Transverse colon (tissue), 4 donors: Measurements from ENCODE around the gene RBM8A. TPM values are rescaled to one million over a fixed set of nuclear protein-coding genes. Genes with fewer than 3 reads are reported as not detected.
A peak's percentile ranks its signal among the peaks of the same experiment; 100 is the strongest.

Source experiments
- DNase-seq: peaks from one replicate; pipeline ENCODE4 v3.0.0-alpha.2; 2019
- H3K27ac ChIP-seq, 4 donors: fragments of 200-600 bp; sonication (generic); 2 replicates each; pipeline ENCODE4 v1.5.1; 2016 to 2018; ENCODE audit warnings: inconsistent platforms in 4 of 4
- H3K27me3 ChIP-seq: fragments of 200-600 bp; sonication (generic); 2 replicates; pipeline ENCODE4 v1.5.1; 2017; ENCODE audit warnings: inconsistent platforms
- H3K36me3 ChIP-seq, 4 donors: fragments of 200-600 bp; sonication (generic); 2 replicates each; pipeline ENCODE4 v1.5.1; 2017 to 2019; ENCODE audit warnings: inconsistent platforms in 4 of 4
- H3K4me1 ChIP-seq, 4 donors: fragments of 200-600 bp; sonication (generic); 2 replicates each; pipeline ENCODE4 v1.5.1; 2017 to 2020; ENCODE audit warnings: inconsistent platforms in 4 of 4
- H3K4me3 ChIP-seq, 4 donors: fragments of 200-600 bp; sonication (generic); 1 replicate in 1 of 4; 2 replicates in 3 of 4; pipeline versions ENCODE4 v1.5.1 to v1.6.1; 2017 to 2019; ENCODE audit warnings: inconsistent platforms in 4 of 4
- H3K9me3 ChIP-seq, 2 donors: fragments of 200-600 bp; sonication (generic); 2 replicates each; pipeline ENCODE4 v1.5.1; 2017 to 2019; ENCODE audit warnings: inconsistent platforms in 2 of 2
- EP300 ChIP-seq: sonication (generic); formaldehyde crosslinking; IDR thresholded peaks from one replicate; pipeline ENCODE4 v1.6.1; 2017; ENCODE audit warnings: antibody characterized with exemption, low read depth
- POLR2A ChIP-seq: fragments of 450-650 bp; IDR thresholded peaks from one replicate; pipeline ENCODE4 v1.6.1; 2016; ENCODE audit warnings: antibody characterized with exemption, mild to moderate bottlenecking, moderate library complexity
- POLR2AphosphoS5 ChIP-seq, 3 donors: sonication (generic); formaldehyde crosslinking; IDR thresholded peaks; one replicate each; pipeline ENCODE4 v1.6.1; 2016; ENCODE audit warnings: antibody characterized with exemption in 3 of 3
- WGBS, 2 donors: methylation state at CpG; one replicate each; pipeline ENCODE4 v1.1.5; 2018; ENCODE audit warnings: low coverage in 1 of 2; 5-methylcytosine and 5-hydroxymethylcytosine counted together
- in situ Hi-C, 4 donors: fragments of 200-750 bp; cut with MboI; loops; one replicate each; pipeline versions ENCODE4 v1.15.0 to v1.15.1; 2017; ENCODE audit warnings: low sequenced_read_pairs in 3 of 4, low pct_ligation_motif_present in 1 of 4, low pct_unique_long_range_greater_than_20kb in 1 of 4
- intact Hi-C: fragments of 100-400 bp; cut with DNase I; formaldehyde crosslinking; loops from one replicate; pipeline ENCODE4 v1.15.1; 2023; ENCODE audit warnings: low total_unique reads
- total RNA-seq, 4 donors: library from RNA; depleted of rRNA; stranded (reverse); fragments of >200 nt; gene quantifications; one replicate each; pipeline ENCODE4 v1.1.0, GENCODE V29; 2016
- TF ChIP-seq, protein P1 (sequence below), 5 experiments: fragments of 200-600 bp in 3 of 5; fragments of 450-650 bp in 2 of 5; sonication (generic) in 3 of 5; IDR thresholded peaks; 1 replicate in 2 of 5; 2 replicates in 3 of 5; pipeline ENCODE4 v1.5.1; 2016 to 2017; ENCODE audit warnings: antibody characterized with exemption in 5 of 5, inconsistent platforms in 3 of 5, mild to moderate bottlenecking in 2 of 5, moderate library complexity in 1 of 5

Gene RBM8A
- total RNA-seq, 4 donors from 2014 or later: 23.6 to 122 (median 99.1) TPM

DNA sequence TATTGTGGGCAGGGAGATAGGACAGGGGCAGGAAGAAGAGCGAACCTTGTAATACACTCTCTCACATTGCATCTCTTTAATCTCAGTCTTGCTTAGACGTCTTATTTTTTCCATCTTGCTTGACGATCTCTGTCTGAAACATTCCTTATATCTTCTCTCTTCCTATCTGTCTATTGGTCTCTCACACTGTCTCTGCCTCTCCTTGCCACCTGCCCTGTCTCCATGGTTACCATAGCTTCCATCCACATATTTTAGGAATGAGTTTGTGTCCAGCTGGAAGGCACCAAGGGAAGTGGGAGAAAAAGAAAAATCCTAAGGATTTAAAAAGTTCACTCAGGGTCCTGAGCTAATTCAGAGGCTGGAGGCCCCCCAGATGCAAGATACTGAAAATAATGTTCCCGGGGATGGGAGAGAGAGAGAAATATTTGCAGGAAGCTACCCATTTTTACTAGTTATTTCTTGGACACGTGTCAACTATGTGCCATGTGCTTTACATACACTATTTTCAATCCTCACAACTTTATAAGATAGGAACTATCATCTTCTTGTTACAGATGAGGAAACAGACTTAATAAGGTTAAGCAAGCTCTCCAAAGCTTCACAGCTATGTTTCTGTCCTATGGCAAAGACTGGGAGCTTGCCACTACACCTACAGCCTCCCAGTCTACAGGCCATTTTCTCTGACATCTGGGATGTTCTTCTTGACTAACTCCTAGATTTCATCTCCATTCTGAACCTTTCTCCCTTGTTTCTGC is 36.2 kb upstream of the RBM8A start:
- peaks cover 36% of the 10 kb centered on the region for H3K27me3 ChIP-seq
- H3K4me3 ChIP-seq: peak overlapping the region in 3 of 4 donors; percentile 39 to 76 (median 58)
- DNase-seq: no peak
- intact Hi-C loops: no loop called here
- no peaks in the 10 kb centered on the region for H3K36me3 ChIP-seq
- peaks cover 0 to 4% of the 10 kb centered on the region in 2 donors for H3K9me3 ChIP-seq
- peak overlapping the region; percentile 87 to 95 (median 90) for H3K27ac ChIP-seq
- H3K4me1 ChIP-seq: peaks cover 21 to 58% (median 45%) of the 10 kb centered on the region in 4 donors
- 16 to 29% methylated on average over 5 of the region's 5 CpGs for WGBS, 2 donors
- in situ Hi-C loops: no loop called here
- no peak for TF ChIP-seq EP300
- no peak for TF ChIP-seq POLR2A
- TF ChIP-seq, protein P1, sequence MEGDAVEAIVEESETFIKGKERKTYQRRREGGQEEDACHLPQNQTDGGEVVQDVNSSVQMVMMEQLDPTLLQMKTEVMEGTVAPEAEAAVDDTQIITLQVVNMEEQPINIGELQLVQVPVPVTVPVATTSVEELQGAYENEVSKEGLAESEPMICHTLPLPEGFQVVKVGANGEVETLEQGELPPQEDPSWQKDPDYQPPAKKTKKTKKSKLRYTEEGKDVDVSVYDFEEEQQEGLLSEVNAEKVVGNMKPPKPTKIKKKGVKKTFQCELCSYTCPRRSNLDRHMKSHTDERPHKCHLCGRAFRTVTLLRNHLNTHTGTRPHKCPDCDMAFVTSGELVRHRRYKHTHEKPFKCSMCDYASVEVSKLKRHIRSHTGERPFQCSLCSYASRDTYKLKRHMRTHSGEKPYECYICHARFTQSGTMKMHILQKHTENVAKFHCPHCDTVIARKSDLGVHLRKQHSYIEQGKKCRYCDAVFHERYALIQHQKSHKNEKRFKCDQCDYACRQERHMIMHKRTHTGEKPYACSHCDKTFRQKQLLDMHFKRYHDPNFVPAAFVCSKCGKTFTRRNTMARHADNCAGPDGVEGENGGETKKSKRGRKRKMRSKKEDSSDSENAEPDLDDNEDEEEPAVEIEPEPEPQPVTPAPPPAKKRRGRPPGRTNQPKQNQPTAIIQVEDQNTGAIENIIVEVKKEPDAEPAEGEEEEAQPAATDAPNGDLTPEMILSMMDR (IDR thresholded peaks at IDR 0.05): no peak
- TF ChIP-seq POLR2AphosphoS5 (IDR thresholded peaks at IDR 0.05): no peak

DNA sequence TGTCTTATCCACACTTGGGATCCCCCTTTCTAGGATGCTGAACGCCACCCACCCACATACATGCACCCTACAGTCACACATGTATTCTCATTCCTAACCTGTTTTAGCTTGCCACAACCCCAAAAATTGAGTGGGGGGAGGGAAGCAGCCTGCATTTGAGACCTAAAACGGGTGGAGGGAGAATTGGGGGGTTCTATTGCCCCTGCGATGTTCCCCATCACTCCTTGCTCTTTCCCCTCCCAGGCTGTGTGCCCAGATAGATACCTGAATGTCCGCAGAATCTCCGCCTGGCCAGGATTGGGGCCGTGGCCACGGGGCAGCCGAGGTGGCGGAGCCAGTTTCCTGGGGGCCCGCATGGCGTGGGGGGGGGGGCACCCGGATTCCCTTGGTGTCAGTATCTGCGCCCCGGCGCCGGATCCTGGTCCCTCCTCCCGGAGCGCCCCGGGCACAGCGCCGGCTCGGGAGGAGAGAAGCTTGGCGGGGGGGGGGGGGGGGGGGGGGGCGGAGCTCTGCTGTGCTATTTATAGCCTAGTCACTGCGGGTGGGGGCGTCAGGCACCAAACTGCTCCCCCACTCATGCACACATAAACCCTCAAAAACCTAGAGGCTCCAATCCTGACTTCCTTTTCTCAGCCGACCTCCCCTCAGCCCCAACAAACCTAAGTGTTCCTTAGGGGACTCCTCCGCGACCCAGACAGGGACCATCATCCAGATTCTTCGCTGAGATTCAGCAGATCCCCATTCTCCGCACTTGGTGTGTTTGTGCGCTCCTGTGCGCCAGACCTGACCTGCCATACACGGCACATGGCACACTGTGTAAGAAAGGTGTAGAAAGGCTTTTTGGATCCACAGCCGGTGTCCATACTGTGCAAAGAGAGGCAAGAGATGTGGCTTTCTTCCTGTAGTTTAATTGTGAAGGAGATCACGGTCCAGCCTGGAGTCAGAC is 35.1 kb upstream of the RBM8A start:
- intact Hi-C loops: no loop called here
- in situ Hi-C loops: no loop called here

DNA sequence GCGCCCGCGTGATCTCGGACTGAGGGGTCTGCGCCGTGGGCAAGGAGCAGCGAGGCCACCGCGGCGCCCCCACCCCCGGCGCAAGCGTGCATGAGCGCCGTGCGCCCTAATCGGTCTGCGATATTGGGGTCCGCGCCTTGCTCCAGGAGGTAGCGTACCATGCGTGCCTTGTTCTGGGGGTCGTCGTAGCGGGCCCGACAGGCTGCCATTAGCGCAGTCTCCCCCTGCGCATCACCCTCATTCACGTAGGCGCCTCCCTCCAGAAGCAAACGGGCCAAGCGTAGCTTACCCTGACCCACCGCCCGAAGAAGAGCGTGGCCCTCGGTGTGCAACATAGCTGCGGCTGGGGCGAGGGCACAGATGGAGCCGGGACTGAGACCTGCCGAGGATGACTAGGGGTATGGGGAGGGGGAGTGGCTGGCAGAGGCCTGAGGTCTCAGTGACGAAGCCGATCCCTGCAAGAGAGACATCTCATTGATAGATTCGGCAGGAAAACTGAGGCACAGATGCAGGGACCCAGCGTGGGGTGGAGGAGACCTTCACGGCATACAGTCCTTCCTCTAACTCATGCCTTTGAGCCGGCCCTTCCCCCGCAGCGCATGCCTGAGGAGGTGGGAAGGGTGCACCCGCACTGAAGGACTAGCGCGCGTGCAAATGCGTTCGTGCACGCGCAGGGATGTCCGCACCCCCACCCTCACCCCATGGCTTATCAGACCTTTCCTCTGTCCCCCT is 34.3 kb upstream of the RBM8A start:
- Histone ChIP-seq H3K27ac (peak overlapping the region; percentile 87 to 95 (median 90)), H3K27me3 (peaks cover 36% of the 10 kb centered on the region), H3K4me3 (peak overlapping the region; percentile 42 to 67 (median 47)), H3K4me1 (peaks cover 25 to 69% (median 50%) of the 10 kb centered on the region in 4 donors), H3K36me3 (no peaks in the 10 kb centered on the region), H3K9me3 (no peaks in the 10 kb centered on the region)
- TF ChIP-seq POLR2A (no peak), EP300 (no peak), POLR2AphosphoS5 (IDR thresholded peaks at IDR 0.05) (no peak)
- TF ChIP-seq, protein P1 (IDR thresholded peaks at IDR 0.05): no peak
- DNase-seq: peak; percentile 63
- WGBS, 2 donors: 4% methylated on average over 54 of the region's 57 CpGs; no CpG with 5 or more reads in 1 of the 2 donors
- intact Hi-C loops: no loop called here
- in situ Hi-C loops: no loop called here

More for the DNA sequence above, 35.1 kb upstream of the RBM8A start:
- 0 to 2% methylated on average over 4 to 27 of the region's 36 CpGs for WGBS, 2 donors
- peaks cover 36% of the 10 kb centered on the region for H3K27me3 ChIP-seq
- no peak for TF ChIP-seq POLR2AphosphoS5 (IDR thresholded peaks at IDR 0.05)
- TF ChIP-seq POLR2A: no peak
- TF ChIP-seq, protein P1 (IDR thresholded peaks at IDR 0.05): no peak
- no peak for TF ChIP-seq EP300
- peak overlapping the region; percentile 42 to 67 (median 47) for H3K4me3 ChIP-seq
- peak overlapping the region; percentile 87 to 95 (median 90) for H3K27ac ChIP-seq
- peaks cover 0 to 4% of the 10 kb centered on the region in 2 donors for H3K9me3 ChIP-seq
- peaks cover 25 to 63% (median 49%) of the 10 kb centered on the region in 4 donors for H3K4me1 ChIP-seq
- DNase-seq: peak; percentile 38
- no peaks in the 10 kb centered on the region for H3K36me3 ChIP-seq
